ENCODE measurements around the gene AUTS2.
"Not testable (repeated sequence)": the region's sequence is repeated elsewhere in the genome, so short reads cannot be mapped to it uniquely, and the experiment has no call there.

AUTS2 gene

GRCh38 chr7:70577078-70577477 is 978.8 kb downstream of the AUTS2 start:
- in situ Hi-C loops (cut with MboI; ENCODE audit: low sequenced_read_pairs): no loop called here

- in situ Hi-C loops (cut with MboI; ENCODE audit: low sequenced_read_pairs): no loop called here
These were observed 979.9 kb downstream of the AUTS2 start for GRCh38 chr7:70578131-70578530.

- in situ Hi-C loops (cut with MboI; ENCODE audit: low sequenced_read_pairs): no loop called here
These were observed 981.3 kb downstream of the AUTS2 start for GRCh38 chr7:70579397-70580097.

- in situ Hi-C loops (cut with MboI; ENCODE audit: low sequenced_read_pairs): no loop called here
These were observed 981.9 kb downstream of the AUTS2 start for GRCh38 chr7:70580161-70580560.

GRCh38 chr7:70582927-70583895 is 984.9 kb downstream of the AUTS2 start:
- in situ Hi-C loops (cut with MboI; ENCODE audit: low sequenced_read_pairs): no loop called here

- in situ Hi-C loops (cut with MboI; ENCODE audit: low sequenced_read_pairs): no loop called here
These were observed 985.9 kb downstream of the AUTS2 start for GRCh38 chr7:70583965-70584883.

- in situ Hi-C loops (cut with MboI; ENCODE audit: low sequenced_read_pairs): no loop called here
These were observed 986.8 kb downstream of the AUTS2 start for GRCh38 chr7:70585071-70585470.

GRCh38 chr7:70586822-70587221 is 988.5 kb downstream of the AUTS2 start:
- in situ Hi-C loops (cut with MboI; ENCODE audit: low sequenced_read_pairs): no loop called here

GRCh38 chr7:70587739-70588138 is 989.5 kb downstream of the AUTS2 start:
- in situ Hi-C loops (cut with MboI; ENCODE audit: low sequenced_read_pairs): no loop called here

- in situ Hi-C loops (cut with MboI; ENCODE audit: low sequenced_read_pairs): no loop called here
These were observed 990.1 kb downstream of the AUTS2 start for GRCh38 chr7:70588191-70588921.

GRCh38 chr7:70589010-70589409 is 990.7 kb downstream of the AUTS2 start:
- in situ Hi-C loops (cut with MboI; ENCODE audit: low sequenced_read_pairs): no loop called here

- in situ Hi-C loops (cut with MboI; ENCODE audit: low sequenced_read_pairs): no loop called here
These were observed 991.3 kb downstream of the AUTS2 start for GRCh38 chr7:70589590-70589989.

GRCh38 chr7:70590126-70590854 is 992.0 kb downstream of the AUTS2 start:
- in situ Hi-C loops (cut with MboI; ENCODE audit: low sequenced_read_pairs): no loop called here

GRCh38 chr7:70591643-70592042 is 993.4 kb downstream of the AUTS2 start:
- in situ Hi-C loops (cut with MboI; ENCODE audit: low sequenced_read_pairs): no loop called here

- in situ Hi-C loops (cut with MboI; ENCODE audit: low sequenced_read_pairs): no loop called here
These were observed 993.9 kb downstream of the AUTS2 start for GRCh38 chr7:70592171-70592570.

- in situ Hi-C loops (cut with MboI; ENCODE audit: low sequenced_read_pairs): no loop called here
These were observed 995.9 kb downstream of the AUTS2 start for GRCh38 chr7:70594170-70594569.

- in situ Hi-C loops (cut with MboI; ENCODE audit: low sequenced_read_pairs): not testable (repeated sequence)
These were observed 996.6 kb downstream of the AUTS2 start for GRCh38 chr7:70594885-70595284.

GRCh38 chr7:70595370-70595754 is 997.1 kb downstream of the AUTS2 start:
- in situ Hi-C loops (cut with MboI; ENCODE audit: low sequenced_read_pairs): no loop called here

- in situ Hi-C loops (cut with MboI; ENCODE audit: low sequenced_read_pairs): no loop called here
These were observed 997.7 kb downstream of the AUTS2 start for GRCh38 chr7:70595755-70596597.

Measured in HL-60/S4 treated with retinoic acid at 250 ng/mL for 4 days and 3 days (cell line).